H9 (cell line): ENCODE measurements around the gene GREB1L. TPM values are rescaled to one million over a fixed set of nuclear protein-coding genes. Genes with fewer than 3 reads are reported as not detected.

Experiments used
- DNase-seq: peaks from one replicate; pipeline ENCODE4 v3.0.0-alpha.2; 2017
- H2AFZ ChIP-seq: one replicate; pipeline ENCODE4 v1.6.1; 2013; ENCODE audit warnings: mild to moderate bottlenecking, low read length, control low read depth, moderate library complexity
- H2AK5ac ChIP-seq: 2 replicates; pipeline ENCODE4 v1.6.1; 2013; ENCODE audit warnings: low read length, control low read depth, mixed read lengths; ENCODE audit not compliant: insufficient read length
- H2BK120ac ChIP-seq: one replicate; pipeline ENCODE4 v1.6.1; 2013; ENCODE audit warnings: low read depth, mild to moderate bottlenecking, low read length, control low read depth, inconsistent platforms; ENCODE audit not compliant: poor library complexity, severe bottlenecking
- H2BK12ac ChIP-seq: 2 replicates; pipeline ENCODE4 v1.6.1; 2013; ENCODE audit warnings: low read length, control low read depth, mixed read lengths, low read depth; ENCODE audit not compliant: insufficient read length
- H2BK15ac ChIP-seq: 2 replicates; pipeline ENCODE4 v1.6.1; 2013; ENCODE audit warnings: low read depth, low read length, control low read depth
- H2BK20ac ChIP-seq: one replicate; pipeline ENCODE4 v1.6.1; 2013; ENCODE audit warnings: low read depth, mild to moderate bottlenecking, low read length, control low read depth, inconsistent platforms; ENCODE audit not compliant: poor library complexity, severe bottlenecking
- H2BK5ac ChIP-seq: 2 replicates; pipeline ENCODE4 v1.6.1; 2013; ENCODE audit warnings: low read length, control low read depth, mixed read lengths; ENCODE audit not compliant: insufficient read length
- H3K14ac ChIP-seq: 2 replicates; pipeline ENCODE4 v1.6.1; 2013; ENCODE audit warnings: low read length, control low read depth; ENCODE audit not compliant: insufficient read depth
- H3K18ac ChIP-seq: 2 replicates; pipeline ENCODE4 v1.6.1; 2013; ENCODE audit warnings: low read depth, mild to moderate bottlenecking, mixed read lengths, low read length, control low read depth; ENCODE audit not compliant: insufficient read length
- H3K23ac ChIP-seq: 2 replicates; pipeline ENCODE4 v1.6.1; 2013; ENCODE audit warnings: low read length, control low read depth, mixed read lengths, low read depth; ENCODE audit not compliant: insufficient read length
- H3K23me2 ChIP-seq: 2 replicates; pipeline ENCODE4 v1.6.1; 2013; ENCODE audit warnings: low read depth, mild to moderate bottlenecking, mixed read lengths, low read length, control low read depth; ENCODE audit not compliant: insufficient read length, poor library complexity, severe bottlenecking
- H3K27ac ChIP-seq: 2 replicates; pipeline ENCODE4 v1.5.1; 2013; ENCODE audit warnings: low read length, control low read depth, mixed read lengths, low read depth; ENCODE audit not compliant: insufficient read length
- H3K27me3 ChIP-seq: 2 replicates; pipeline ENCODE4 v1.6.1; 2013; ENCODE audit warnings: low read length, control low read depth, inconsistent platforms; ENCODE audit not compliant: insufficient read depth
- H3K4ac ChIP-seq: 2 replicates; pipeline ENCODE4 v1.6.1; 2013; ENCODE audit warnings: low read depth, mild to moderate bottlenecking, control low read depth, inconsistent platforms, low read length, moderate library complexity
- H3K4me1 ChIP-seq: 2 replicates; pipeline ENCODE4 v1.6.1; 2013; ENCODE audit warnings: low read length, control low read depth, inconsistent platforms; ENCODE audit not compliant: insufficient read depth
- H3K4me2 ChIP-seq: 2 replicates; pipeline ENCODE4 v1.6.1; 2013; ENCODE audit warnings: low read length, control low read depth, mixed read lengths; ENCODE audit not compliant: insufficient read length, insufficient read depth
- H3K56ac ChIP-seq: 2 replicates; pipeline ENCODE4 v1.6.1; 2013; ENCODE audit warnings: low read depth, mild to moderate bottlenecking, mixed read lengths, low read length, control low read depth; ENCODE audit not compliant: insufficient read length
- H3K79me1 ChIP-seq: 2 replicates; pipeline ENCODE4 v1.6.1; 2013; ENCODE audit warnings: low read depth, mild to moderate bottlenecking, moderate library complexity, low read length, control low read depth, inconsistent platforms; ENCODE audit not compliant: insufficient read depth, poor library complexity, severe bottlenecking
- H3K79me2 ChIP-seq: 2 replicates; pipeline ENCODE4 v1.6.1; 2013; ENCODE audit warnings: low read length, control low read depth, inconsistent platforms; ENCODE audit not compliant: insufficient read depth
- H3K9ac ChIP-seq: 2 replicates; pipeline ENCODE4 v1.6.1; 2013; ENCODE audit warnings: low read length, control low read depth, mixed read lengths; ENCODE audit not compliant: insufficient read length; ENCODE audit errors: extremely low read depth
- H3K9me3 ChIP-seq: one replicate; pipeline ENCODE4 v1.6.1; 2013; ENCODE audit warnings: low read depth, low read length, inconsistent platforms; ENCODE audit not compliant: control insufficient read depth
- H3T11ph ChIP-seq: one replicate; pipeline ENCODE4 v1.6.1; 2013; ENCODE audit warnings: mild to moderate bottlenecking, low read length, control low read depth, inconsistent platforms
- H4K20me1 ChIP-seq: one replicate; pipeline ENCODE4 v1.6.1; 2013; ENCODE audit not compliant: control insufficient read depth, insufficient read length, insufficient read depth
- H4K5ac ChIP-seq: 2 replicates; pipeline ENCODE4 v1.6.1; 2013; ENCODE audit warnings: low read depth, mild to moderate bottlenecking, mixed read lengths, low read length, control low read depth; ENCODE audit not compliant: insufficient read length
- H4K8ac ChIP-seq: replicated peaks from 2 replicates; pipeline ENCODE4 v1.6.1; 2013; ENCODE audit warnings: low read length, control low read depth, mixed read lengths, low read depth; ENCODE audit not compliant: insufficient read length
- H4K91ac ChIP-seq: 2 replicates; pipeline ENCODE4 v1.6.1; 2013; ENCODE audit warnings: low read depth, mild to moderate bottlenecking, moderate library complexity, mixed read lengths, low read length, control low read depth; ENCODE audit not compliant: insufficient read length
- H3K27ac Mint-ChIP-seq, 3 experiments: 2 replicates in 2 of 3; 3 replicates in 1 of 3; pipeline ENCODE4 v1.8.0; 2020 to 2021; ENCODE audit warnings: mixed read lengths in 3 of 3, mild to moderate bottlenecking in 1 of 3, moderate library complexity in 1 of 3
- H3K27me3 Mint-ChIP-seq: 2 replicates; pipeline ENCODE4 v1.8.0; 2021; ENCODE audit warnings: low read depth, mild to moderate bottlenecking, moderate library complexity, mixed read lengths
- H3K36me3 Mint-ChIP-seq, 3 experiments: 2 replicates in 2 of 3; 3 replicates in 1 of 3; pipeline ENCODE4 v1.8.0; 2020 to 2021; ENCODE audit warnings: low read depth in 3 of 3, mixed read lengths in 3 of 3; ENCODE audit not compliant: insufficient read depth in 1 of 3
- H3K4me1 Mint-ChIP-seq, 2 experiments: 2 replicates each; pipeline ENCODE4 v1.8.0; 2020; ENCODE audit warnings: mixed read lengths in 2 of 2
- H3K4me3 Mint-ChIP-seq, 2 experiments: 2 replicates in 1 of 2; 3 replicates in 1 of 2; pipeline ENCODE4 v1.8.0; 2020 to 2021; ENCODE audit warnings: mild to moderate bottlenecking in 2 of 2, mixed read lengths in 2 of 2, moderate library complexity in 1 of 2
- H3K9me3 Mint-ChIP-seq, 2 experiments: 2 replicates in 1 of 2; 3 replicates in 1 of 2; pipeline ENCODE4 v1.8.0; 2020; ENCODE audit warnings: mild to moderate bottlenecking in 2 of 2, mixed read lengths in 2 of 2, moderate library complexity in 1 of 2
- WGBS: extraction: QIAGEN DNeasy Blood & Tissue Kit; methylation state at CpG from one replicate; pipeline ENCODE4 v1.1.7; 2013; ENCODE audit warnings: missing lambda C conversion rate, low lambda C conversion rate, mixed read lengths; ENCODE audit not compliant: insufficient read length; ENCODE audit errors: extremely low coverage; 5-methylcytosine and 5-hydroxymethylcytosine counted together
- total RNA-seq: library from RNA; stranded (reverse); gene quantifications from 2 replicates; pipeline ENCODE4 v1.2.1, GENCODE V29; 2021
- TF ChIP-seq, protein P1 (sequence below): fragments of 200-600 bp; sonication (generic); conservative IDR thresholded peaks from 3 replicates; pipeline ENCODE4 v1.8.0; 2021; ENCODE audit warnings: antibody characterized with exemption, mild to moderate bottlenecking

Gene GREB1L
- total RNA-seq, 1 experiment from 2014 or later, result 2.7 TPM

- TF ChIP-seq, protein P1, sequence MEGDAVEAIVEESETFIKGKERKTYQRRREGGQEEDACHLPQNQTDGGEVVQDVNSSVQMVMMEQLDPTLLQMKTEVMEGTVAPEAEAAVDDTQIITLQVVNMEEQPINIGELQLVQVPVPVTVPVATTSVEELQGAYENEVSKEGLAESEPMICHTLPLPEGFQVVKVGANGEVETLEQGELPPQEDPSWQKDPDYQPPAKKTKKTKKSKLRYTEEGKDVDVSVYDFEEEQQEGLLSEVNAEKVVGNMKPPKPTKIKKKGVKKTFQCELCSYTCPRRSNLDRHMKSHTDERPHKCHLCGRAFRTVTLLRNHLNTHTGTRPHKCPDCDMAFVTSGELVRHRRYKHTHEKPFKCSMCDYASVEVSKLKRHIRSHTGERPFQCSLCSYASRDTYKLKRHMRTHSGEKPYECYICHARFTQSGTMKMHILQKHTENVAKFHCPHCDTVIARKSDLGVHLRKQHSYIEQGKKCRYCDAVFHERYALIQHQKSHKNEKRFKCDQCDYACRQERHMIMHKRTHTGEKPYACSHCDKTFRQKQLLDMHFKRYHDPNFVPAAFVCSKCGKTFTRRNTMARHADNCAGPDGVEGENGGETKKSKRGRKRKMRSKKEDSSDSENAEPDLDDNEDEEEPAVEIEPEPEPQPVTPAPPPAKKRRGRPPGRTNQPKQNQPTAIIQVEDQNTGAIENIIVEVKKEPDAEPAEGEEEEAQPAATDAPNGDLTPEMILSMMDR, result no peak
- no peak overlapping the region for H2AFZ ChIP-seq
- H3K4me1 ChIP-seq, result peaks cover 2% of the 10 kb centered on the region; the same call in 1 of the 2 replicates
- no peak overlapping the region for H3T11ph ChIP-seq
- no peak overlapping the region for H3K4me2 ChIP-seq
- H3K56ac ChIP-seq, result no peak overlapping the region
- H3K9me3 ChIP-seq, result no peaks in the 10 kb centered on the region
- H3K4ac ChIP-seq, result no peak overlapping the region
- H3K27me3 ChIP-seq, result no peaks in the 10 kb centered on the region
- no peak overlapping the region for H2BK120ac ChIP-seq
- DNase-seq, result no peak
- H4K8ac ChIP-seq, result no peak overlapping the region
- H2BK15ac ChIP-seq, result no peak overlapping the region
- peak overlapping the region in 1 of 3 experiments; percentile 37; a peak in 1 of 7 replicates for H3K27ac Mint-ChIP-seq
- H3K18ac ChIP-seq, result no peak overlapping the region
- H3K27ac ChIP-seq, result no peak overlapping the region
- H3K79me2 ChIP-seq, result no peaks in the 10 kb centered on the region
- H3K14ac ChIP-seq, result no peak overlapping the region
- no peak overlapping the region for H4K91ac ChIP-seq
- H3K23ac ChIP-seq, result no peak overlapping the region
- H3K27me3 Mint-ChIP-seq, result no peaks in the 10 kb centered on the region; the same call in 1 of the 2 replicates
- H3K36me3 Mint-ChIP-seq, result peaks cover 0 to 6% (median 0%) of the 10 kb centered on the region in 3 experiments; a peak in 1 of 7 replicates
- no peak overlapping the region for H2BK12ac ChIP-seq
- H3K9me3 Mint-ChIP-seq, result no peaks in the 10 kb centered on the region; a peak in 1 of 5 replicates
- H3K9ac ChIP-seq, result peak overlapping the region; percentile 17
- no peaks in the 10 kb centered on the region for H3K79me1 ChIP-seq
- H3K4me3 Mint-ChIP-seq, result peak overlapping the region in 1 of 2 experiments; percentile 37; a peak in 1 of 5 replicates
- H3K23me2 ChIP-seq, result no peaks in the 10 kb centered on the region
- H4K20me1 ChIP-seq, result no peaks in the 10 kb centered on the region
- no peak overlapping the region for H2AK5ac ChIP-seq
- no peak overlapping the region for H4K5ac ChIP-seq
- no peak overlapping the region for H2BK20ac ChIP-seq
- WGBS, result no CpG with 5 or more reads among the region's 7 CpGs
- no peak overlapping the region for H2BK5ac ChIP-seq
- peaks cover 15% of the 10 kb centered on the region in 2 experiments for H3K4me1 Mint-ChIP-seq
These were observed 243.0 kb downstream of the GREB1L start for GRCh38 chr18:21484851-21485636.
